GM12874 (cell line): Measurements from ENCODE around the gene MRAP2.

Experiments
- TF ChIP-seq, protein P1 (sequence below): IDR thresholded peaks from 2 replicates; pipeline ENCODE4 v1.5.1; 2011; ENCODE audit warnings: low read depth, mild to moderate bottlenecking, control low read depth, low read length, moderate library complexity; ENCODE audit not compliant: insufficient read depth

Gene MRAP2, protein sequence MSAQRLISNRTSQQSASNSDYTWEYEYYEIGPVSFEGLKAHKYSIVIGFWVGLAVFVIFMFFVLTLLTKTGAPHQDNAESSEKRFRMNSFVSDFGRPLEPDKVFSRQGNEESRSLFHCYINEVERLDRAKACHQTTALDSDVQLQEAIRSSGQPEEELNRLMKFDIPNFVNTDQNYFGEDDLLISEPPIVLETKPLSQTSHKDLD

DNA sequence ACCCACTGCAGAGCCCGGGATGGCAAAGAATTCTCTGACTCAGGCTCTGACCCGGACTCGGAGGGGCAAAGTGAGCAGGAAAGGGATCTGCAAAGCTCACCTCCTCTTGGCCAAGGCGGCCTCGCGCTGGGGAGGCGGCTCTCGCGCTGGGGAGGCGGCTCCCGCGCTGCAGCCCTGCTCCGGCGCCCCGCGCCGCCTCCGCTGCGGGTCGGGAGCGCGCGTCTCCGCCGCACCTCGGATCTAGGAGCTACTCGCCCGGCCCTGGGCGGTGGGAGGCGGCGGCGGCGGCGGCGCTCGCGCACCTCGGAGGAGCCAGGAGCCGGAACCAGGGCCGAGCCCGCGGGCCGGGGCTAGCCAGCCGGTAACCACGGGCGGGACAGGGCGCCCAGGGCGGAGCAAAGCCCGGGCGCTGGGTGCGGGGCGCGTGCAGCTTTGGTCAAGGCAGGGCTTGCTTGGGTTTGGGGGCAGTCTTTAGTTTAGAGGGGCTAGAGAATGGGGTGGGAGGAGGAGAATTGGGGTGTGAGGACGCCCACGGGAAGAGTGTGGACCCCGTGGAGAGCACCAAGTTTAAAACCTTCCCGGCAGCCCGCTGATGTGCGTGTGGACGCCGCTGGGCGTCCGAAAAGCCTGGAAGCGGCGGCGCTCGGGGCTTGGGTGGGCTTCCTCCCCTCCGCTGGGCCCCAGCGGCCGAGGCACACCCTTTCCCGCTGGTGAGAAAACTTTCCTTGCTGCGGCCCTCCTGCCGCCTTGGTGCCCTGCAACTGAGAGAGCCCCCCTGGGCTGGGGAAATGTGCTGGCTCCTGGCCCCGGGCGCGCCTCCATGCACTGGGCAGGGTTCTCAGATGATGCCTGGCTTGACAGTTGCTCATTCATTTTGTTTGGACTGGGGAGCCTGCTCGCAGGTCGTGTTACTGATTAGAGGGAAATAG, at the start of gene MRAP2:
MRAP2 (plus strand) TSS at position 250 of the 929 bp plus-strand sequence. CDS start 21,547 bp downstream, outside the sequence.
- TF ChIP-seq, protein P1, sequence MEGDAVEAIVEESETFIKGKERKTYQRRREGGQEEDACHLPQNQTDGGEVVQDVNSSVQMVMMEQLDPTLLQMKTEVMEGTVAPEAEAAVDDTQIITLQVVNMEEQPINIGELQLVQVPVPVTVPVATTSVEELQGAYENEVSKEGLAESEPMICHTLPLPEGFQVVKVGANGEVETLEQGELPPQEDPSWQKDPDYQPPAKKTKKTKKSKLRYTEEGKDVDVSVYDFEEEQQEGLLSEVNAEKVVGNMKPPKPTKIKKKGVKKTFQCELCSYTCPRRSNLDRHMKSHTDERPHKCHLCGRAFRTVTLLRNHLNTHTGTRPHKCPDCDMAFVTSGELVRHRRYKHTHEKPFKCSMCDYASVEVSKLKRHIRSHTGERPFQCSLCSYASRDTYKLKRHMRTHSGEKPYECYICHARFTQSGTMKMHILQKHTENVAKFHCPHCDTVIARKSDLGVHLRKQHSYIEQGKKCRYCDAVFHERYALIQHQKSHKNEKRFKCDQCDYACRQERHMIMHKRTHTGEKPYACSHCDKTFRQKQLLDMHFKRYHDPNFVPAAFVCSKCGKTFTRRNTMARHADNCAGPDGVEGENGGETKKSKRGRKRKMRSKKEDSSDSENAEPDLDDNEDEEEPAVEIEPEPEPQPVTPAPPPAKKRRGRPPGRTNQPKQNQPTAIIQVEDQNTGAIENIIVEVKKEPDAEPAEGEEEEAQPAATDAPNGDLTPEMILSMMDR, result no peak

DNA sequence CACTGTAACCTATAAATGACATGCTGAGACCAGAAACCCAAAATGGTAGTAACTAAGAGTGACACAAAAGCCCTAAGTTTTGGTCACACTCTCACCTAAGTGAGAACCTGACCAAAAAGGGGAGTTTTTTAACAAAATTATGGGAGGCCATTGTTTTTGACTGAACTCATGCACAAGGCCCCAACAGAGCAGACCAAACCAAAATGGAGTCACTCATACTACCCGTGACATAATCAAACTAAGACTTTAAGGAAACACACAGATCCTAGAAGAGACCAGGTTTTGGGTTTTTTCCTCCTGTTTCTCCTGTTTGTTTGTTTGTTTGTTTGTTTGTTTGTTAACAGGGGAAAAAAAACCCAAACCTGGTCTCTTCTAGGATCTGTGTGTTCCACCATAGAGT, 49.2 kb upstream of the MRAP2 start:
- TF ChIP-seq, protein P1, result no peak

DNA sequence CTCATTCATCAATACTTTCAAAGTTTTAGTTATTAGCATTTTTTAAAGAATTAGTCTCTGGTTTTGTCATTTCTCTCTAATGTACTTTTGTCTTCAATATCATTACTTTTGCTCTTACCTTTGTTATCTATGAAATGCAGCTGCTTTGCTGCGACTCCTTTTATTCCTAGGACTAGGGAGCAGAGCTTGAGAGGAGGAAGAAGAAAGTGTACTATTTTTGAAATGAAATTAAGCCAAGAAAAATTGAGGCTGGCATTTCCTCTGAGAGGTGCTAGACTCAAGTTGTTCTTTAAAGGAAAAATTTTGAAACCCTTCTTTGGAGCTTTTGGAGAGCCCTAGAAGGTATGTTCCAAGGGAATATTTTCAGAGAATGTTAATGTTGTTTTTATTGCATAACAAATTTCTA, 48.3 kb upstream of the MRAP2 start:
- TF ChIP-seq, protein P1, result no peak

- TF ChIP-seq, protein P1, result no peak
These were observed 47.9 kb upstream of the MRAP2 start for GRCh38 chr6:83985715-83986114.

- TF ChIP-seq, protein P1, result no peak
These were observed 35.5 kb upstream of the MRAP2 start for GRCh38 chr6:83998021-83998584.

DNA sequence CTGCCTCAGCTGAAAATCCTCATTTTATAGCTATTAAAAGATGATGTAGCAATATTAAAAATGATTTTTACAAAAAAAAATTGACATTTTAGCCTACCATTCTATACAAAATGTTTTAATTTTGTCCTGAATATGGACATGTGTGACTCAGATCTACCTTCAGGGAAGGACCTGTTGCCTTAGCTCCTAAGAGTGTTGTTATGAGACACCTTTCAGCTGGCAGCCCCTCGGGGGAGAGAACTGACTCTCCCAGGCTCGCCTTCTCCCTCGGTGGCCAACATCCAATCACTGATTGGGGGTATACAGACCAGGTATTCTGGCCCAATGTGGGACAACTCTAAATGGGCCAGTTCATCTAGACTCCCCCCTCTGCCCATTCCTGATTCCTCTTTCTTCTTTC, 32.5 kb upstream of the MRAP2 start:
- TF ChIP-seq, protein P1, result no peak

GRCh38 chr6:84002226-84002625, 31.3 kb upstream of the MRAP2 start:
- TF ChIP-seq, protein P1, result no peak
